HCT116 (cell line): Measurements from ENCODE around the gene SH3TC2.

Experiments
- CBX3 ChIP-seq: IDR thresholded peaks from 2 replicates; pipeline ENCODE4 v1.6.1; 2012; ENCODE audit warnings: low read depth
- CTCF ChIP-seq, 3 experiments: fragments of 200-600 bp in 1 of 3; sonication (generic) in 1 of 3; IDR thresholded peaks in 2 of 3; conservative IDR thresholded peaks in 1 of 3; 2 replicates each; pipeline ENCODE4 v1.5.1; 2012 to 2017; ENCODE audit warnings: low read depth in 2 of 3, low read length in 2 of 3, antibody characterized with exemption in 1 of 3, borderline replicate concordance in 1 of 3, control low read depth in 1 of 3, mild to moderate bottlenecking in 1 of 3, mixed read lengths in 1 of 3, mixed run types in 1 of 3, moderate library complexity in 1 of 3; ENCODE audit not compliant: insufficient read depth in 1 of 3
- EZH2 ChIP-seq: fragments of 200-600 bp; sonication (generic); IDR thresholded peaks from 2 replicates; pipeline ENCODE4 v1.6.1; 2017; ENCODE audit warnings: antibody characterized with exemption, mixed run types
- SIN3A ChIP-seq: IDR thresholded peaks from 2 replicates; pipeline ENCODE4 v1.6.1; 2012; ENCODE audit warnings: low read depth
- SRF ChIP-seq: IDR thresholded peaks from 2 replicates; pipeline ENCODE4 v1.6.1; 2012; ENCODE audit warnings: low read depth
- YY1 ChIP-seq: IDR thresholded peaks from 2 replicates; pipeline ENCODE4 v1.6.1; 2011; ENCODE audit warnings: low read length, low read depth, moderate library complexity, mild to moderate bottlenecking; ENCODE audit not compliant: insufficient replicate concordance; ENCODE audit errors: extremely low read depth
- ZBTB33 ChIP-seq: IDR thresholded peaks from 2 replicates; pipeline ENCODE4 v1.6.1; 2011; ENCODE audit warnings: mild to moderate bottlenecking, low read length, moderate library complexity; ENCODE audit not compliant: insufficient replicate concordance; ENCODE audit errors: extremely low read depth

GRCh38 chr5:149054416-149054815, 8.4 kb downstream of the SH3TC2 start:
- no peak for TF ChIP-seq CTCF (IDR thresholded peaks at IDR 0.05 in 2 of 3, conservative IDR thresholded peaks at IDR 0.05 in 1 of 3; ENCODE audit: borderline replicate concordance in 1 of 3, insufficient read depth in 1 of 3, low read depth in 2 of 3, low read length in 2 of 3)
- TF ChIP-seq EZH2: no peak
- no peak for TF ChIP-seq SIN3A
- no peak for TF ChIP-seq SRF
- TF ChIP-seq YY1: no peak
- TF ChIP-seq CBX3: no peak
- no peak for TF ChIP-seq ZBTB33
